HCT116 (cell line): ENCODE results near the gene SMNDC1. TPM values are rescaled to one million over a fixed set of nuclear protein-coding genes. Genes with fewer than 3 reads are reported as not detected.

Experiments
- ATAC-seq: fragments of 200-7000 bp; cut with Tn5 transposase; 2 replicates; pipeline ENCODE4 v1.9.1; 2020; ENCODE audit warnings: mild to moderate bottlenecking, moderate library complexity
- BruUV-seq: library from RNA; stranded (reverse); fragments of 400-500 nt; replicated peaks from 2 replicates; lab custom pipeline; 2021; lab: Mats Ljungman, UMichigan
- CTCF ChIA-PET: fragments of 300-600 bp; sonication (Branson Sonifier 250); formaldehyde crosslinking; loops from one replicate; lab custom pipeline; 2021; ENCODE audit warnings: antibody characterized with exemption; lab: Charles Lee
- POLR2A ChIA-PET: fragments of 300-600, 350-600 bp; sonication (Branson Sonifier 250); formaldehyde crosslinking; loops from one replicate; lab custom pipeline; 2021; ENCODE audit warnings: antibody characterized with exemption; lab: Charles Lee
- RAD21 ChIA-PET, 2 experiments: fragments of 300-600 bp; sonication (Branson Sonifier 250); formaldehyde crosslinking; loops; one replicate each; lab custom pipeline; 2023; ENCODE audit warnings: low total read pairs in 2 of 2; ENCODE audit not compliant: uncharacterized antibody in 2 of 2, unreplicated experiment in 2 of 2, low non-redundant PET in 1 of 2; lab: Charles Lee
- DNase-seq: peaks from one replicate; pipeline ENCODE4 v3.0.0-alpha.2; 2010; ENCODE audit warnings: low read depth, low spot score
- H2AFZ ChIP-seq: fragments of 200-600 bp; shearing (Covaris generic), sonication (generic); 2 replicates; pipeline ENCODE4 v1.6.1; 2017; ENCODE audit warnings: low read depth, mixed run types, mixed read lengths, antibody characterized with exemption, low read length; ENCODE audit not compliant: poor library complexity, severe bottlenecking
- H3K27ac ChIP-seq: 2 replicates; pipeline ENCODE4 v1.5.1; 2012; ENCODE audit warnings: low read depth, low read length
- H3K27me3 ChIP-seq: fragments of 200-600 bp; sonication (generic); 2 replicates; pipeline ENCODE4 v1.6.1; 2016; ENCODE audit warnings: mixed run types, low read length, mixed read lengths; ENCODE audit not compliant: insufficient read depth
- H3K36me3 ChIP-seq, 2 experiments: fragments of 200-500 bp in 1 of 2; fragments of 200-600 bp in 1 of 2; sonication (Bioruptor generic) in 1 of 2; sonication (generic) in 1 of 2; 2 replicates each; pipeline versions ENCODE4 v1.5.1 to v1.6.1; 2014 to 2016; ENCODE audit warnings: low read length in 2 of 2, inconsistent platforms in 1 of 2, mixed read lengths in 1 of 2, mixed run types in 1 of 2; ENCODE audit not compliant: insufficient read depth in 2 of 2, control insufficient read depth in 1 of 2
- H3K4me1 ChIP-seq, 2 experiments: fragments of 200-600 bp in 1 of 2; sonication (generic) in 1 of 2; 2 replicates each; pipeline versions ENCODE4 v1.5.1 to v1.6.1; 2012 to 2017; ENCODE audit warnings: low read length in 2 of 2, inconsistent platforms in 1 of 2, mild to moderate bottlenecking in 1 of 2, mixed read lengths in 1 of 2, mixed run types in 1 of 2, moderate library complexity in 1 of 2; ENCODE audit not compliant: insufficient read depth in 2 of 2, control insufficient read depth in 1 of 2
- H3K4me2 ChIP-seq: fragments of 200-600 bp; sonication (generic); 2 replicates; pipeline ENCODE4 v1.6.1; 2017; ENCODE audit warnings: mixed run types, low read length, mixed read lengths
- H3K4me3 ChIP-seq, 2 experiments: fragments of 200-600 bp in 1 of 2; sonication (generic) in 1 of 2; replicated peaks in 1 of 2; 2 replicates each; pipeline ENCODE4 v1.5.1; 2011 to 2016; ENCODE audit warnings: low read length in 2 of 2, control low read depth in 1 of 2, low read depth in 1 of 2, mild to moderate bottlenecking in 1 of 2, mixed read lengths in 1 of 2, mixed run types in 1 of 2
- H3K79me2 ChIP-seq: fragments of 200-600 bp; sonication (generic); 2 replicates; pipeline ENCODE4 v1.6.1; 2017; ENCODE audit warnings: mild to moderate bottlenecking, mixed run types, low read length, moderate library complexity, mixed read lengths; ENCODE audit not compliant: insufficient read depth
- H3K9ac ChIP-seq: fragments of 200-600 bp; sonication (generic); 2 replicates; pipeline ENCODE4 v1.6.1; 2016; ENCODE audit warnings: low read length, mixed read lengths
- H3K9me2 ChIP-seq: fragments of 200-600 bp; sonication (generic), shearing (Covaris generic); 2 replicates; pipeline ENCODE4 v1.6.1; 2017; ENCODE audit warnings: mixed run types, mild to moderate bottlenecking, moderate library complexity; ENCODE audit not compliant: insufficient read depth
- H3K9me3 ChIP-seq, 2 experiments: fragments of 200-500 bp in 1 of 2; fragments of 200-600 bp in 1 of 2; sonication (Bioruptor generic) in 1 of 2; sonication (generic) in 1 of 2; 2 replicates each; pipeline ENCODE4 v1.6.1; 2014 to 2017; ENCODE audit warnings: low read length in 2 of 2, mixed read lengths in 2 of 2, inconsistent platforms in 1 of 2, low read depth in 1 of 2, mild to moderate bottlenecking in 1 of 2, mixed run types in 1 of 2, moderate library complexity in 1 of 2; ENCODE audit not compliant: control insufficient read depth in 1 of 2, insufficient read depth in 1 of 2
- H4K20me1 ChIP-seq: fragments of 200-600 bp; sonication (generic), shearing (Covaris generic); 2 replicates; pipeline ENCODE4 v1.6.1; 2017; ENCODE audit warnings: mixed run types, mild to moderate bottlenecking, moderate library complexity; ENCODE audit not compliant: insufficient read depth
- CBX3 ChIP-seq: IDR thresholded peaks from 2 replicates; pipeline ENCODE4 v1.6.1; 2012; ENCODE audit warnings: low read depth
- CEBPB ChIP-seq: IDR thresholded peaks from 2 replicates; pipeline ENCODE4 v1.6.1; 2012; ENCODE audit warnings: low read depth
- EZH2 ChIP-seq: fragments of 200-600 bp; sonication (generic); IDR thresholded peaks from 2 replicates; pipeline ENCODE4 v1.6.1; 2017; ENCODE audit warnings: antibody characterized with exemption, mixed run types
- EZH2phosphoT487 ChIP-seq: fragments of 200-600 bp; IDR thresholded peaks from 2 replicates; pipeline ENCODE4 v1.6.1; 2018; ENCODE audit warnings: antibody characterized with exemption, borderline replicate concordance
- FOSL1 ChIP-seq: IDR thresholded peaks from 2 replicates; pipeline ENCODE4 v1.6.1; 2012; ENCODE audit warnings: low read depth
- YY1 ChIP-seq: IDR thresholded peaks from 2 replicates; pipeline ENCODE4 v1.6.1; 2011; ENCODE audit warnings: low read length, low read depth, moderate library complexity, mild to moderate bottlenecking; ENCODE audit not compliant: insufficient replicate concordance; ENCODE audit errors: extremely low read depth
- ZNF274 ChIP-seq: fragments of 200-500 bp; sonication (Bioruptor generic); IDR thresholded peaks from 2 replicates; pipeline ENCODE4 v1.6.1; 2014; ENCODE audit warnings: mild to moderate bottlenecking, low read depth, low read length, inconsistent platforms
- intact Hi-C: fragments of 100-400 bp; cut with micrococcal nuclease; formaldehyde crosslinking; loops from 2 replicates; pipeline ENCODE4 v1.10.0; 2022
- total RNA-seq: library from RNA; stranded (reverse); gene quantifications from one replicate; pipeline ENCODE4 v1.2.1, GENCODE V29; 2021; ENCODE audit not compliant: unreplicated experiment
- TF ChIP-seq, protein P1 (sequence below): IDR thresholded peaks from 2 replicates; pipeline ENCODE4 v1.6.1; 2011; ENCODE audit warnings: mild to moderate bottlenecking, low read length, moderate library complexity; ENCODE audit not compliant: insufficient replicate concordance; ENCODE audit errors: extremely low read depth
- TF ChIP-seq, protein P2 (sequence below): IDR thresholded peaks from 2 replicates; pipeline ENCODE4 v1.6.1; 2012; ENCODE audit warnings: low read depth

The SMNDC1 gene
- total RNA-seq, 1 experiment from 2014 or later = 61.7 TPM

DNA sequence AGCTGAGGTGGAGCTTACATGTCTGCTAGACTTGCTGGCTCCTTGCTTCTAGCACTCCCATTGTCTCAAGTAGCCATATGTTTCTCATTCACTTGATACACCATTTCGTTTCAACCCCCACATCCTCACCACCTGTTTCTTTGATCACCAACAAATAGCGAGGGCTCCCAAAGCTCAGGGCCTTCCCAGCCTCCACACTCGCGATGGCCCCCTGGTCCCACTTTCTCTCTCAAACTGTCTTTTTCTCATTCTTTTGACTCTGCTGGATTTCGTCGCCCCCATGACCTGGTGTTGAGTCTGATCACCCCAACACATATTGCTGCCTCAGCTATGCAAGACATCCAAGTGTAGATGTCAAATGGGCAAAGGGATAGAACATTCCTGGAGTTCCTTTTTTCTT is 26.0 kb upstream of the SMNDC1 start:
- ChIA-PET POLR2A (no interaction called here), CTCF (no interaction called here), RAD21 (no interaction called here)
- Histone ChIP-seq H3K4me3 (no peak overlapping the region), H3K27me3 (no peaks in the 10 kb centered on the region), H3K4me2 (no peak overlapping the region), H3K9me3 (peaks cover 8 to 17% of the 10 kb centered on the region in 2 experiments; a peak in 2 of 4 replicates), H3K4me1 (peaks cover 0 to 20% of the 10 kb centered on the region in 2 experiments; a peak in 2 of 4 replicates), H3K9ac (no peak overlapping the region), H3K36me3 (no peaks in the 10 kb centered on the region), H3K9me2 (no peaks in the 10 kb centered on the region), H2AFZ (no peak overlapping the region), H3K79me2 (no peaks in the 10 kb centered on the region), H3K27ac (no peak overlapping the region), H4K20me1 (no peaks in the 10 kb centered on the region)
- intact Hi-C loops = no loop called here
- ATAC-seq (no peak), DNase-seq (no peak)
- TF ChIP-seq CEBPB (no peak), EZH2 (no peak), ZNF274 (no peak), FOSL1 (no peak), YY1 (no peak), EZH2phosphoT487 (no peak), CBX3 (peak; percentile 93)
- TF ChIP-seq, protein P1, sequence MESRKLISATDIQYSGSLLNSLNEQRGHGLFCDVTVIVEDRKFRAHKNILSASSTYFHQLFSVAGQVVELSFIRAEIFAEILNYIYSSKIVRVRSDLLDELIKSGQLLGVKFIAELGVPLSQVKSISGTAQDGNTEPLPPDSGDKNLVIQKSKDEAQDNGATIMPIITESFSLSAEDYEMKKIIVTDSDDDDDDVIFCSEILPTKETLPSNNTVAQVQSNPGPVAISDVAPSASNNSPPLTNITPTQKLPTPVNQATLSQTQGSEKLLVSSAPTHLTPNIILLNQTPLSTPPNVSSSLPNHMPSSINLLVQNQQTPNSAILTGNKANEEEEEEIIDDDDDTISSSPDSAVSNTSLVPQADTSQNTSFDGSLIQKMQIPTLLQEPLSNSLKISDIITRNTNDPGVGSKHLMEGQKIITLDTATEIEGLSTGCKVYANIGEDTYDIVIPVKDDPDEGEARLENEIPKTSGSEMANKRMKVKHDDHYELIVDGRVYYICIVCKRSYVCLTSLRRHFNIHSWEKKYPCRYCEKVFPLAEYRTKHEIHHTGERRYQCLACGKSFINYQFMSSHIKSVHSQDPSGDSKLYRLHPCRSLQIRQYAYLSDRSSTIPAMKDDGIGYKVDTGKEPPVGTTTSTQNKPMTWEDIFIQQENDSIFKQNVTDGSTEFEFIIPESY = no peak
- TF ChIP-seq, protein P2, sequence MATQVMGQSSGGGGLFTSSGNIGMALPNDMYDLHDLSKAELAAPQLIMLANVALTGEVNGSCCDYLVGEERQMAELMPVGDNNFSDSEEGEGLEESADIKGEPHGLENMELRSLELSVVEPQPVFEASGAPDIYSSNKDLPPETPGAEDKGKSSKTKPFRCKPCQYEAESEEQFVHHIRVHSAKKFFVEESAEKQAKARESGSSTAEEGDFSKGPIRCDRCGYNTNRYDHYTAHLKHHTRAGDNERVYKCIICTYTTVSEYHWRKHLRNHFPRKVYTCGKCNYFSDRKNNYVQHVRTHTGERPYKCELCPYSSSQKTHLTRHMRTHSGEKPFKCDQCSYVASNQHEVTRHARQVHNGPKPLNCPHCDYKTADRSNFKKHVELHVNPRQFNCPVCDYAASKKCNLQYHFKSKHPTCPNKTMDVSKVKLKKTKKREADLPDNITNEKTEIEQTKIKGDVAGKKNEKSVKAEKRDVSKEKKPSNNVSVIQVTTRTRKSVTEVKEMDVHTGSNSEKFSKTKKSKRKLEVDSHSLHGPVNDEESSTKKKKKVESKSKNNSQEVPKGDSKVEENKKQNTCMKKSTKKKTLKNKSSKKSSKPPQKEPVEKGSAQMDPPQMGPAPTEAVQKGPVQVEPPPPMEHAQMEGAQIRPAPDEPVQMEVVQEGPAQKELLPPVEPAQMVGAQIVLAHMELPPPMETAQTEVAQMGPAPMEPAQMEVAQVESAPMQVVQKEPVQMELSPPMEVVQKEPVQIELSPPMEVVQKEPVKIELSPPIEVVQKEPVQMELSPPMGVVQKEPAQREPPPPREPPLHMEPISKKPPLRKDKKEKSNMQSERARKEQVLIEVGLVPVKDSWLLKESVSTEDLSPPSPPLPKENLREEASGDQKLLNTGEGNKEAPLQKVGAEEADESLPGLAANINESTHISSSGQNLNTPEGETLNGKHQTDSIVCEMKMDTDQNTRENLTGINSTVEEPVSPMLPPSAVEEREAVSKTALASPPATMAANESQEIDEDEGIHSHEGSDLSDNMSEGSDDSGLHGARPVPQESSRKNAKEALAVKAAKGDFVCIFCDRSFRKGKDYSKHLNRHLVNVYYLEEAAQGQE = no peak
- BruUV-seq = no TSS peak
